GM20431 (cell line): ENCODE data around the gene CREBRF.
"Not testable (repeated sequence)": the region's sequence is repeated elsewhere in the genome, so short reads cannot be mapped to it uniquely, and the experiment has no call there.

Source experiments
- in situ Hi-C: fragments of 300-500 bp; cut with MseI, MboI; formaldehyde crosslinking; loops from one replicate; pipeline ENCODE4 v1.15.0; 2020; ENCODE audit warnings: low sequenced_read_pairs; ENCODE audit not compliant: unreplicated experiment

CREBRF gene

DNA sequence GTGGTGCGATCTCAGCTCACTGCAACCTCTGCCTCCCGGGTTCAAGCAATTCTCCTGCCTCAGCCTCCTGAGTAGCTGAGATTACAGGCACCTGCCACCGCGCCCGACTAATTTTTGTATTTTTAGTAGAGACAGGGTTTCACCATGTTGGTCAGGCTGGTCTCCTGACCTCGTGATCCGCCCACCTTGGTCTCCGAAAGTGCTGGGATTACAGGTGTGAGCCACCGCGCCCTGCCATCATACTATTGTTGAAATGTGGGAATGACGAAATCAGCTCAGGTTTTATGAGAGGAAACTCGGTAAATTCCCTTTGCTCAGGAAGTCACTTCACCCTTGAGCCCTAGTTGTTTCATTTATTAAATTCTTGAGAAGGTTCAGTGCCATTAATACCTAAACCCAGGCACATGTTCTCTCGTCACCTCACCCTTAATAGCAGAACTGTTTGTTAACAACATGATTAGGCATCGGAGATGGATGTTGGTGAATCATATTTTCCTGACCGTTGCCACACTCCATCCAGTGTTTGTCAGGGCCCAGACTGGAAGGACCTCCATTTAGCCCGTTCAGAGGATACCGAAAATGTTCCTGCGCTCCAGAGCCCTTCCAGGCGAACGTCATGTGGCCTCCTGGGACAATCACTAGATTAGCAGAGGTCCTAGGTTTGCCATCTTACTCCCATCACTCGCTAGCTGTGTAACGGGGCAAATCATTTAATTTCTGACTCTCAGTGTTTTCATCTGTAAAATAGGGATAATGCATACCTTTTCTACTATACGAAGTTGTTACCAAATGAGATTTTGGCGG, 20.0 kb upstream of the CREBRF start:
- in situ Hi-C loops: no loop called here

DNA sequence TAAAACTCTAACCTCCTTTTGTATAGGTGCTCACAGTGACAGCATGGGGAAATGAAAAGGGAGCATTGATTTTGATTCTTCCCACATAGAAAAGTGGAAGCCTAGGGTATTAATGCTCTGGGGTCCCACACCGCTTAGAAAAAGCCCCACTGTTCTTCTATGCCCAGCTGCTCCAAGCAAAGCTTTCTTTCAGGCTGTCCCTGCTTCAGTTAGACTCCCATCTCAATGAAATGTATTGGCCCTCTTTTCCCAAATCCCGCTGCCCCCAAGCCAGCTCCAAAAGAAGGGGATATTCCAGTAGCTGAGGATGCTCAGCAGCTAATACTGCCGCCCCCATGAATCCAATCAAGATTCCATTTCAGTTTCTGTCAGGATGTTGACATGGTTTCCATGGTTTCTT, 17.0 kb upstream of the CREBRF start:
- in situ Hi-C loops: no loop called here

DNA sequence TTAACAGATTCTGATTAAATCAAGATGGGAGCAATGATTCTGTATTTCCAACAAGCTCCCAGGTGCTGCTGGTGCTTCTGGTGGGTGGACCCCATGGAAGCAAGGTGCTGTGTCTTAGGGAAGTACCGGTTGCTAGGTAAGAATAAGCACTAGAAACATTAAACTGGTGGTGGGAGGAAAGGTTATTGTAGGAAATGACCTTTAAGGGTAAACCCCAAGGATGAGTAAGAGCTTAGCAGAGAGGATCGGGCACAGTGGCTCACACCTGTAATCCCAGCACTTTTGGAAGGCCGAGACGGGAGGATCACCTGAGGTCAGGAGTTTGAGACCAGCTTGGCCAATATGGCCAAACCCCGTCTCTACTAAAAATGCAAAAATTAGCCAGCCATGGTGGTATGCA, 16.2 kb upstream of the CREBRF start:
- in situ Hi-C loops: no loop called here

- in situ Hi-C loops: no loop called here
These were observed 14.0 kb upstream of the CREBRF start for GRCh38 chr5:173041881-173042762.

- in situ Hi-C loops: no loop called here
These were observed 13.4 kb upstream of the CREBRF start for GRCh38 chr5:173042763-173043107.

DNA sequence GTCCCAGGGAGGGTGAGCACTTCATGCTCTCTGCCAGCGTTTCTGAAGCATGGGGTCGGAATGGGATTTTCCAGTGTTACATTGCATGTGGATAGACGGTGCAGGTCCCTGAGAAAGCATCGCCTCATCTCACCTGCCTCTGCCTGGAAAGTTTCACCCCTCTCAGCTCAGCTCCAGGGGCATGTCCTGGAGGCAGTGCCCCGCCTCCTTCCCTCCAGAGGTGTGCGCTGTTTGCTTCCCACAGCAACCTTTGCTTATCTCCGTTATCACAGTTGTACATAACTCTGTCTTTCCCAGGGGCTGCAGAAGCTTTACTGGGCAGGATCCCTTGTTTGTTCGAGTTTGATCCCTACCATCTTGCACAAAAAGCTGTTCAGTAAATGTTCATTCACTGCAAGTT, 10.7 kb upstream of the CREBRF start:
- in situ Hi-C loops: no loop called here

DNA sequence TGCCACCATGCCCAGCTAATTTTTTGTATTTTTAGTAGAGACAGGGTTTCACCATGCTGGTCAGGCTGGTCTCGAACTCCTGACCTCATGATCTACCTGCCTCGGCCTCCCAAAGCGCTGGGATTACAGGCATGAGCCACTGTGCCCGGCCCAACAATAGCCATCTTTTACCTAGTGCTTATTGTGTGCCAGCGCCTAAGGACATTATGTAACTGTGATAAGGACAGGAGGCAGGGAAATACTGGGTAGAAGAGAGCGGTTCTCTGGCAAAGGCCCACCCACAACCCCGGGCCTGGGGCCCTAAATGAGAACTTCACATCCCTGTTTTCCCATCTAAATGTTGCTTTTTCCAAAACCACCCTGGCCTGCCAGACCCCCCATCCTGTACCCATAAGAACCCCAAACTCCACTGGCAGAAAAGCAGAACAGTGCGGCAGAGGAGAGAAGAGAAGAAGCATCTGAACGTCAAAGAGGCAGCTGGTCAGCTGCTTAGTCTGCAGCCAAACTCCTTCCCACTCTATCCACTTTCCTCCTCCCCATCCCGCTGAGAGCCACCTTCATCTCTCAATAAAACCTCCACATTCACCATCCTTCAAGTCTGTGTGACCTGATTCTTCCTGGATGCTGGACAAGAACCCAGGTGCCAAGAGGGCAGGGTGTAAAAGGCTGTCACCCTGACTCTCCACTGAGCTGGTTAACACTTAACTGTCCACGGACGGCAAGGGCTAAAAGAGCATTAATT, 8.9 kb upstream of the CREBRF start:
- in situ Hi-C loops: not testable (repeated sequence)

GRCh38 chr5:173047838-173048105, 8.4 kb upstream of the CREBRF start:
- in situ Hi-C loops: no loop called here

DNA sequence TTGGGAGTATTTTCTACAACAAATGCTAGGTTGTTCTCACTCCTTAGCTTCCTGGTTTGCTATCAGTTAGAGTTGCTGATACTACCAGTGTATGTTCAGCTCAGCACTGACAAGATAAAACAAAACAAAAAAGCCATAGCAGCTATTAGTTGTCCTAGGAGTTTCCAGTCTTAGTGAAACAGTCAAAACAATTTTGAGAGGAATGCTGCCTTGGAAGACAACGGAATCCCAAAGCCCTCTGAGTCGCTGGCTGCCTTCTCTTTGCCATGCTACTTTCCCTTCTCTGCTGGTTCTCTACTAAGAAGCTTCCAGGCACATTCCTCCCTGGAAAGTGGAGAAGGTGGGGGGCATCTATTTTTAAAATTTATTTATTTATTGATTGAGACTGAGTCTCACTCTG, 5.4 kb upstream of the CREBRF start:
- in situ Hi-C loops: no loop called here

- in situ Hi-C loops: no loop called here
These were observed 4.4 kb upstream of the CREBRF start for GRCh38 chr5:173051746-173052145.

DNA sequence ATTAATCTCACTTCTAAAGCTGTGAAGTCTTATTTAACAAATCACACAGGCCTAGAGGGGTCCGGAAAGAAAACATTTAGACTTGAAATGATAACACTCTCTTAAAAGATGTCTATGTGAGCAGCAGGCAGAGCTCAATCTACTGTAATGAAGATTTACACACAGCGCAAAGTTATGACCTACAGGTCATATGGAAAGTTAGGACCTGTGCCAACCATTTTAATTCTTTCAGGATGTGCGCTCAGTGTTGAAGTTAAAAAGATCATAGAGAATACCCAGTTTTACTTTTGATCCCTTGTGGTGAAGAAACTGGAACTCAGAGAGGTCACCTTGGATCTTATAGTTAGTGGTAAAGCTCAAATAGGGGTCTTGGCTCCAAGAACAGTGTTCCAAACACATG, 3.1 kb upstream of the CREBRF start:
- in situ Hi-C loops: no loop called here

DNA sequence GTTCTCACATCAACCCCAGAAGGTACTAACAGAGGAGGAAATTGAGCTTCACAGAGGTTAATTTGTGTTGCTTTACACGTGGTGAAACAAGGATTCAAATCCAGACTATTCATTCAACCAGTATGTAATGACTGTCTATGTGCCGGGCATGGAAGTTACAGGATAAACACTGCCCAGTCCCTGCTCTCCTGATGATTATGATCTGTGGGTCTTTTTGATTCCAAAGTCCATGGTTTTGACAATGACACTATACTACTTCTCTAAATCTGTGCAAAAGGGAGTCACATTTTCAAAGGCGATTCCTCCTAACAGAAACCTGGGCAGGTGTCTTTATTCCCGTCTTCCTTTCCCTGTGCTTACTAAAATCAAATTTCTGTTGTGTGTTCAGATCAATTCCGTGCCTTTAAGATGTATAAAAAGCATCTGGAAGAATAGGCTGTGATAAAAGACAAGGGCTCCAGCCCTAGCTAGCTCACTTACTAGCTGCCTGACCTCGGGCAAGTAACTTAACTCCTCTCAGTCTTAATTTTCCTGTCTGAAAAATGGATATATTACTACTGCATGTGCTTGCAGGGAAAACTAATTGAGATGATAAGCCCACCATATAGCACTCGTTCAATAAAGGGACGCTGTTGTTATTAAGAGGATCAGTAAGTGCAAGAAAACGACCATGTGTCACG, 970 bp upstream of the CREBRF start:
- in situ Hi-C loops: no loop called here

DNA sequence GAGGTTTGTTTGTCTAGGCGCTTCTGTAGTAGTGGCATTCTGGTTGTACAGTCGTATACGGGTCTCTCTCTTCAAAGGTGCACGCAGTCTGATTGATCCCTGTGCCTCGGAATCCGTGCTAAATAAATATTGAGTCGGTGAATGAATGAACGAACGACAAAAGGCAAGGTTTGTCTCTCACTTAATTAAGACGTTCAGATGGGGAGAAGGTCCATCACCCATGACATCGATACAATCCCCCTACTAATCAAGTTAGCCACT, 500 bp upstream of the CREBRF start:
- in situ Hi-C loops: no loop called here

DNA sequence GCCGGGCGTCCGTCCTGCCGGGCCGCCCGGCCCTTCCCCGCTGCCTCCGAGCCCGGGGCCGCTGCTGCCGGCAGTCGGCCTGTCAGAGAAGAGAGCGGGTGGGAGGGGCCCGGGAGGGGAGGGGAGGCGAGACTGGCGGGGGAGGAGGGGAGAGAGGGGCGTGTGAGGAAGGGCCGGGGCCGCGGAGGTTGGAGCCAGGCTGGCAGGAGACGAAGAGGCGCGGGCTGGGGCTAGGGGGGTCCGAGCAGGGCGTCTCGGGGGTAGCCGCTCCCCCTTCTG, 570 bp downstream of the CREBRF start:
- in situ Hi-C loops: no loop called here

- in situ Hi-C loops: no loop called here
These were observed 1.1 kb downstream of the CREBRF start for GRCh38 chr5:173057062-173057924.

- in situ Hi-C loops: no loop called here
These were observed 6.0 kb downstream of the CREBRF start for GRCh38 chr5:173062141-173062540.

DNA sequence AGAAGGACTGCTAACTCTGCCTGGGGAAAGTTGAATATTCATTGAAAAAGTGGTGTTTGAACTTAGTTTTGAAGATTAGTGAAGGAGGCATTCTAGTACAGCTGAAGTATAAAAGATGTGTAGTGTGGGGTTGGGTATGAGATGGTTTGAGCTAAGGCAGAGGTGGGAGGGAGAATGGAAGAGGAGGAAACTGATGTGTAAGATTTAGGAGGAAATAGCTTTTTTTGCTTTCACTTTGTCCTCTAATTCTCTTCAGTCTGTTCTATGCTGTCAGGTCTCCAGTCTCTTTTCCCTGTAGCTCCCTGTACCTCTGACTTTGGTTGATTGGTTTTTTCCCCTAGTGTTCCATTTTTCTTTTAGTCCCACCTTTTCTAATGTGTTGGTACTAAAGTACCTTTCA, 9.0 kb downstream of the CREBRF start:
- in situ Hi-C loops: no loop called here

GRCh38 chr5:173069671-173070070, 13.5 kb downstream of the CREBRF start:
- in situ Hi-C loops: no loop called here

DNA sequence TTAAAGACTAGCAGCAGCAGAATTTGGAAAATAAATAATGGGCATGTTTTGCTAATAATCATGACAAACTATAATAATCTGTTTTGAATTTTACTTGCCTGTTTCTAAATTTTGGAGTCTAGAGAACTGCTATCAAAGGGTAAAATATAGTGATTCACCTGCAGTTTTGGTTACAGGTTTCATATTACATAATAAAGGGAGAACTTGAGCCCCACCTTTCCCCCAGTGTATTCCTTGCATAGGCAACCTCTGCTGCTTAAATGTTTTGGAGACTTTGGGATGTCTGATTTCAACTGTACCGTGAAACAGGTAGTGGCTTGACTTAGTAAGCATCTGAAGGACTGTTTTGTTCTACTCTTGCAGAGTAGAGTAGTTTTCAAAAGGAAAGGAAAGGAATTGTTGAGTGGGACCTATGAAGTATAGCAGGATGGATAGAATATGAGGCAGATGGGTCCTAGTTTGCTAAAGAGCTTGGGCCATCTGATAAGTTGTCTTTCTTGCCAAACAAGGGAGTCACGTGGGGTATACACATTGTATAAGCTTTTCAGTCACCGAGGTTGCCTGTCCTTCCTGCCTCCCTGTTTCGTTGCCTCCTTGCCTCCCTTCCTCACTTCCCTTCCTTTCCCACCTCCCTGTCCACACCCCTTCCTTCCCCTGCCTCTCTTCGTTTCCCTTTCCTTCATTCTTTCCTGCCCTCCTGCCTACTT, 19.1 kb downstream of the CREBRF start:
- in situ Hi-C loops: no loop called here

GRCh38 chr5:173075970-173076369, 19.8 kb downstream of the CREBRF start:
- in situ Hi-C loops: no loop called here
